ENCODE measurements around the gene RNF180.
"Not testable (repeated sequence)": the region's sequence is repeated elsewhere in the genome, so short reads cannot be mapped to it uniquely, and the experiment has no call there.

Gene RNF180

GRCh38 chr5:64364426-64364825 is 198.8 kb downstream of the RNF180 start:
- Histone ChIP-seq H3K36me3 (ENCODE audit: insufficient read depth, low read length) (no peaks in the 10 kb centered on the region), H3K4me3 (ENCODE audit: low read depth, low read length) (no peak overlapping the region), H3K27me3 (ENCODE audit: insufficient read depth, low read length) (no peaks in the 10 kb centered on the region), H3K79me2 (ENCODE audit: control insufficient read depth, insufficient read depth, low read length, unreplicated experiment) (no peaks in the 10 kb centered on the region), H3K4me1 (ENCODE audit: control insufficient read depth, insufficient read depth, low read length, unreplicated experiment) (no peaks in the 10 kb centered on the region), H2AFZ (ENCODE audit: low read length, unreplicated experiment) (no peak overlapping the region), H3K27ac (ENCODE audit: low read depth, low read length) (no peak overlapping the region)

- H3K36me3 ChIP-seq (ENCODE audit: insufficient read depth, low read length) = no peaks in the 10 kb centered on the region
- no peaks in the 10 kb centered on the region for H3K4me1 ChIP-seq (ENCODE audit: control insufficient read depth, insufficient read depth, low read length, unreplicated experiment)
- no peak overlapping the region for H3K4me3 ChIP-seq (ENCODE audit: low read depth, low read length)
- H3K79me2 ChIP-seq (ENCODE audit: control insufficient read depth, insufficient read depth, low read length, unreplicated experiment) = no peaks in the 10 kb centered on the region
- no peaks in the 10 kb centered on the region for H3K27me3 ChIP-seq (ENCODE audit: insufficient read depth, low read length)
- H2AFZ ChIP-seq (ENCODE audit: low read length, unreplicated experiment) = no peak overlapping the region
- no peak overlapping the region for H3K27ac ChIP-seq (ENCODE audit: low read depth, low read length)
These were observed 219.1 kb downstream of the RNF180 start for GRCh38 chr5:64384765-64385164.

GRCh38 chr5:64397552-64397951 is 231.9 kb downstream of the RNF180 start:
- Histone ChIP-seq H3K36me3 (ENCODE audit: insufficient read depth, low read length) (no peaks in the 10 kb centered on the region), H3K79me2 (ENCODE audit: control insufficient read depth, insufficient read depth, low read length, unreplicated experiment) (no peaks in the 10 kb centered on the region), H3K4me3 (ENCODE audit: low read depth, low read length) (no peak overlapping the region), H3K4me1 (ENCODE audit: control insufficient read depth, insufficient read depth, low read length, unreplicated experiment) (no peaks in the 10 kb centered on the region), H2AFZ (ENCODE audit: low read length, unreplicated experiment) (no peak overlapping the region), H3K27me3 (ENCODE audit: insufficient read depth, low read length) (no peaks in the 10 kb centered on the region), H3K27ac (ENCODE audit: low read depth, low read length) (no peak overlapping the region)

GRCh38 chr5:64398735-64399134 is 233.1 kb downstream of the RNF180 start:
- H3K4me3 ChIP-seq (ENCODE audit: low read depth, low read length); H2AFZ ChIP-seq (ENCODE audit: low read length, unreplicated experiment); H3K36me3 ChIP-seq (ENCODE audit: insufficient read depth, low read length); H3K27me3 ChIP-seq (ENCODE audit: insufficient read depth, low read length); H3K4me1 ChIP-seq (ENCODE audit: control insufficient read depth, insufficient read depth, low read length, unreplicated experiment); H3K79me2 ChIP-seq (ENCODE audit: control insufficient read depth, insufficient read depth, low read length, unreplicated experiment); H3K27ac ChIP-seq (ENCODE audit: low read depth, low read length): not testable (repeated sequence)

- not testable (repeated sequence) for H2AFZ ChIP-seq (ENCODE audit: low read length, unreplicated experiment); H3K4me1 ChIP-seq (ENCODE audit: control insufficient read depth, insufficient read depth, low read length, unreplicated experiment); H3K27me3 ChIP-seq (ENCODE audit: insufficient read depth, low read length); H3K27ac ChIP-seq (ENCODE audit: low read depth, low read length); H3K36me3 ChIP-seq (ENCODE audit: insufficient read depth, low read length); H3K79me2 ChIP-seq (ENCODE audit: control insufficient read depth, insufficient read depth, low read length, unreplicated experiment); H3K4me3 ChIP-seq (ENCODE audit: low read depth, low read length)
These were observed 241.6 kb downstream of the RNF180 start for GRCh38 chr5:64407103-64407825.

GRCh38 chr5:64417390-64417789 is 251.7 kb downstream of the RNF180 start:
- Histone ChIP-seq H3K4me1 (ENCODE audit: control insufficient read depth, insufficient read depth, low read length, unreplicated experiment) (no peaks in the 10 kb centered on the region), H2AFZ (ENCODE audit: low read length, unreplicated experiment) (no peak overlapping the region), H3K4me3 (ENCODE audit: low read depth, low read length) (no peak overlapping the region), H3K27me3 (ENCODE audit: insufficient read depth, low read length) (no peaks in the 10 kb centered on the region), H3K36me3 (ENCODE audit: insufficient read depth, low read length) (no peaks in the 10 kb centered on the region), H3K79me2 (ENCODE audit: control insufficient read depth, insufficient read depth, low read length, unreplicated experiment) (no peaks in the 10 kb centered on the region), H3K27ac (ENCODE audit: low read depth, low read length) (no peak overlapping the region)

- Histone ChIP-seq H3K79me2 (ENCODE audit: control insufficient read depth, insufficient read depth, low read length, unreplicated experiment) (no peaks in the 10 kb centered on the region), H3K27me3 (ENCODE audit: insufficient read depth, low read length) (no peaks in the 10 kb centered on the region), H3K4me1 (ENCODE audit: control insufficient read depth, insufficient read depth, low read length, unreplicated experiment) (no peaks in the 10 kb centered on the region), H3K27ac (ENCODE audit: low read depth, low read length) (no peak overlapping the region), H3K36me3 (ENCODE audit: insufficient read depth, low read length) (no peaks in the 10 kb centered on the region), H2AFZ (ENCODE audit: low read length, unreplicated experiment) (no peak overlapping the region), H3K4me3 (ENCODE audit: low read depth, low read length) (no peak overlapping the region)
These were observed 252.4 kb downstream of the RNF180 start for GRCh38 chr5:64418013-64418412.
